Breast epithelium (tissue), 4 donors: ENCODE measurements around the gene LILRA5. TPM values are rescaled to one million over a fixed set of nuclear protein-coding genes. Genes with fewer than 3 reads are reported as not detected.

Experiments used
- DNase-seq, 2 donors: peaks; one replicate each; pipeline ENCODE4 v3.0.0-alpha.2; 2019; ENCODE audit warnings: low spot score in 2 of 2
- H3K27ac ChIP-seq, 2 donors: fragments of 200-600 bp; sonication (generic) in 1 of 2; one replicate each; pipeline ENCODE4 v1.5.1; 2016 to 2019; ENCODE audit warnings: mild to moderate bottlenecking in 1 of 2
- H3K27me3 ChIP-seq, 2 donors: fragments of 200-600 bp; sonication (generic) in 1 of 2; one replicate each; pipeline versions ENCODE4 v1.5.1 to v1.6.0; 2017 to 2019; ENCODE audit warnings: control low read depth in 1 of 2, mild to moderate bottlenecking in 1 of 2
- H3K36me3 ChIP-seq: fragments of 200-600 bp; one replicate; pipeline ENCODE4 v1.5.1; 2019
- H3K4me1 ChIP-seq, 2 donors: fragments of 200-600 bp; sonication (generic); one replicate each; pipeline ENCODE4 v1.5.1; 2016 to 2019; ENCODE audit warnings: control low read depth in 1 of 2
- H3K4me3 ChIP-seq, 3 donors: fragments of 200-600 bp; sonication (generic); 1 replicate in 2 of 3; 2 replicates in 1 of 3; pipeline ENCODE4 v1.5.1; 2016 to 2019; ENCODE audit warnings: mild to moderate bottlenecking in 3 of 3, moderate library complexity in 2 of 3
- H3K9me3 ChIP-seq, 2 donors: fragments of 200-600 bp; sonication (generic) in 1 of 2; one replicate each; pipeline ENCODE4 v1.5.1; 2016 to 2019; ENCODE audit warnings: control low read depth in 1 of 2
- CTCF ChIP-seq, 3 donors: fragments of 450-650 bp; IDR thresholded peaks; one replicate each; pipeline ENCODE4 v1.5.1; 2016 to 2017; ENCODE audit warnings: antibody characterized with exemption in 3 of 3, mild to moderate bottlenecking in 3 of 3, moderate library complexity in 3 of 3
- POLR2A ChIP-seq: fragments of 450-650 bp; IDR thresholded peaks from one replicate; pipeline ENCODE4 v1.6.1; 2016; ENCODE audit warnings: antibody characterized with exemption, mild to moderate bottlenecking, moderate library complexity
- POLR2AphosphoS5 ChIP-seq, 3 donors: sonication (generic); formaldehyde crosslinking; IDR thresholded peaks; one replicate each; pipeline ENCODE4 v1.6.1; 2017; ENCODE audit warnings: antibody characterized with exemption in 3 of 3
- intact Hi-C: fragments of 100-400 bp; cut with DNase I; formaldehyde crosslinking; loops from one replicate; pipeline ENCODE4 v1.15.1; 2023; ENCODE audit warnings: low total_unique reads
- total RNA-seq, 3 donors: library from RNA; depleted of rRNA; stranded (reverse); fragments of >200 nt; gene quantifications; one replicate each; pipeline ENCODE4 v1.1.0, GENCODE V29; 2016

LILRA5 gene
- total RNA-seq, 3 donors from 2014 or later = 0.98 to 2.2 (median 1.4) TPM

GRCh38 chr19:54343868-54344267, 30.9 kb upstream of the LILRA5 start:
- Histone ChIP-seq H3K27ac (no peak overlapping the region), H3K36me3 (no peaks in the 10 kb centered on the region), H3K9me3 (no peaks in the 10 kb centered on the region), H3K4me1 (no peaks in the 10 kb centered on the region), H3K4me3 (no peak overlapping the region), H3K27me3 (peaks cover 0 to 6% of the 10 kb centered on the region in 2 donors)
- DNase-seq = no peak
- intact Hi-C loops = no loop called here
- TF ChIP-seq POLR2AphosphoS5 (IDR thresholded peaks at IDR 0.05) (no peak), CTCF (IDR thresholded peaks at IDR 0.05) (no peak), POLR2A (no peak)

GRCh38 chr19:54341295-54341694, 28.3 kb upstream of the LILRA5 start:
- Histone ChIP-seq H3K27ac (no peak overlapping the region), H3K27me3 (peaks cover 0 to 16% of the 10 kb centered on the region in 2 donors), H3K4me3 (no peak overlapping the region), H3K4me1 (no peaks in the 10 kb centered on the region), H3K9me3 (no peaks in the 10 kb centered on the region), H3K36me3 (no peaks in the 10 kb centered on the region)
- intact Hi-C loops = no loop called here
- TF ChIP-seq POLR2A = no peak
- TF ChIP-seq POLR2AphosphoS5 (IDR thresholded peaks at IDR 0.05) = no peak
- TF ChIP-seq CTCF (IDR thresholded peaks at IDR 0.05) = no peak
- DNase-seq = no peak

GRCh38 chr19:54339646-54340358, 26.8 kb upstream of the LILRA5 start:
- H3K4me1 ChIP-seq = no peaks in the 10 kb centered on the region
- H3K27ac ChIP-seq = no peak overlapping the region
- H3K9me3 ChIP-seq = no peaks in the 10 kb centered on the region
- H3K36me3 ChIP-seq = no peaks in the 10 kb centered on the region
- peaks cover 0 to 18% of the 10 kb centered on the region in 2 donors for H3K27me3 ChIP-seq
- intact Hi-C loops = no loop called here
- TF ChIP-seq POLR2A = no peak
- no peak for TF ChIP-seq POLR2AphosphoS5 (IDR thresholded peaks at IDR 0.05)
- TF ChIP-seq CTCF (IDR thresholded peaks at IDR 0.05) = no peak
- no peak for DNase-seq
- no peak overlapping the region for H3K4me3 ChIP-seq

- H3K36me3 ChIP-seq = no peaks in the 10 kb centered on the region
- H3K9me3 ChIP-seq = no peaks in the 10 kb centered on the region
- peaks cover 0 to 18% of the 10 kb centered on the region in 2 donors for H3K27me3 ChIP-seq
- no peak overlapping the region for H3K27ac ChIP-seq
- no peak for DNase-seq
- H3K4me3 ChIP-seq = no peak overlapping the region
- intact Hi-C loops = no loop called here
- no peaks in the 10 kb centered on the region for H3K4me1 ChIP-seq
- no peak for TF ChIP-seq CTCF (IDR thresholded peaks at IDR 0.05)
- TF ChIP-seq POLR2A = no peak
- no peak for TF ChIP-seq POLR2AphosphoS5 (IDR thresholded peaks at IDR 0.05)
These were observed 25.6 kb upstream of the LILRA5 start for GRCh38 chr19:54338521-54338920.

- peaks cover 0 to 18% of the 10 kb centered on the region in 2 donors for H3K27me3 ChIP-seq
- H3K4me1 ChIP-seq = no peaks in the 10 kb centered on the region
- no peak for DNase-seq
- no peaks in the 10 kb centered on the region for H3K9me3 ChIP-seq
- intact Hi-C loops = loop anchor here (2.0 kb wide), 1 partner anchor 27 kb away; the partner anchor contains the start of gene LAIR1
- H3K27ac ChIP-seq = no peak overlapping the region
- no peaks in the 10 kb centered on the region for H3K36me3 ChIP-seq
- TF ChIP-seq POLR2A = no peak
- no peak for TF ChIP-seq POLR2AphosphoS5 (IDR thresholded peaks at IDR 0.05)
- no peak for TF ChIP-seq CTCF (IDR thresholded peaks at IDR 0.05)
- H3K4me3 ChIP-seq = no peak overlapping the region
These were observed 24.9 kb upstream of the LILRA5 start for GRCh38 chr19:54337858-54338230.
